Activated T-cell treated with anti-CD3 and anti-CD28 coated beads for 48 hours (primary cell): ENCODE measurements around the gene ADAM10.
"Not testable (repeated sequence)": the region's sequence is repeated elsewhere in the genome, so short reads cannot be mapped to it uniquely, and the experiment has no call there.

Source experiments
- DNase-seq: peaks from one replicate; pipeline ENCODE4 v3.0.0-alpha.2; 2020; ENCODE audit warnings: low read depth

Gene ADAM10

DNA sequence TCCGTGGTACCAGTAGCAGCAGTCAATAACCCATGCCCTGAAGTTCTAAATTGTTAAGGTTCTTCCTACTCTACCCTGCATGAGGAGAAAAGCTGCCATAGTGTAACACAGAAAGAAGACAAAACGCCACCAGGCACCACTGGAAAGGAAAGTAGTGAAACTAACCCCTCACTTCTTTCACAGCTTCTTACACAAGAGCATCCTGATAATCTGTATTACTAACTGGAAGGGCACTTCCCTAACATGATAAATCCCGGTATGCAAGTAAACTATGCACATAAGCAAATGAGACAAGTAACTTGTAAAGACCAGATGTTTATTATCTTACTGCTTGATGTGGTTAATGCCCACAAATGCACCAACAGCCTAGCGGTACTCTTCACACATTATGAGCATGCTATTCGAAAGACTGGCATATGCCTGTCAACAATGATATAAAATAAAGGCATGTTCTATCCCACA is 141.3 kb downstream of the ADAM10 start:
- no peak for DNase-seq

DNA sequence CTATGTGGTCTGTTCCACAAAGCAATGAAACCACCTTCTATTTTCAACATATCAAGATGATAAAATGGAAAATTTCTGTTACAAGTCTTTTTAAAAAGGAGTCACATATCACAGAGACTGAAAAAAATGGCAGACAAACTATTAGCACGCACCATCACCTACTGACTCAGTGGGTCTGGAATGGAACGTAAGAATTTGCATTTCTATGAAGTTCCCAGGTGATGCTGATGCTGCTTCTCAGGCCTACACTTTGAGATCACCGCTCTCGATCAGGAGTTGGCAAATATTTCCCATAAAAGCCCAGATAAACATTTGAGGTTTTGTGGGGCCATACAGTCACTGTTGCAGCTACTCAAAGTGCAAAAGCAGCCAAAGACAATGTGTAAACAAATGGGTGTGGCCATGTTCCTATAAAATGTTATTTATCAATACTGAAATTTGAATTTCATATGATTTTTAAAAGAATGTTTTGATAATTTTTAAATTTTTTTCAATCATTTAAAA is 142.9 kb downstream of the ADAM10 start:
- no peak for DNase-seq

DNA sequence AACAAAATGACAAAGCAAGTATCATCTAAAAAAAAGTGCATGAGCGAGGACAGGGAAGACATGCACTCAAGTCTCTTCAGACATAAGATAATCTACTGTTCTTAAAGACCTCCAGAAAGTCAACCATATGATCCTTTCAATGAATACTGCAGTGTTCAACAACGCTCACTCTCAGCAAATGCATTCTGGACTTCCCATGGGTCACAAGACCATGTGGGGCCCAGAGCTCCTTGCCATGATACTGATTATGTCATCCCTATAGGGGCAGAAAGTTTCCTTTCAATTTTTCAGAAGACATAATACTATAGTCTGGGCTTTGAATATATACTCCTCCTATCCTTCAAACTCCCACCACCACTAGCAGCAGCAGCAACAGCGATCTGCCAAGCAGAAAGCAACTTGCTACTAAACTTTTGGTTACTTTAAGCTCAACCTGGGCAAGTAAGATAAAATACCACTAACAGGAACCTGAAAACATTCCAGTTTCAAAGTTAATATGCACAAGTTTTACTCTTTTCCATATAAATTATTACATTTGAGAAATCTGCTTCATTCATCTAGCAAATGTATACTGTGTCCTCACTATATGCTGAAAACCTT is 143.5 kb downstream of the ADAM10 start:
- DNase-seq, result no peak

DNA sequence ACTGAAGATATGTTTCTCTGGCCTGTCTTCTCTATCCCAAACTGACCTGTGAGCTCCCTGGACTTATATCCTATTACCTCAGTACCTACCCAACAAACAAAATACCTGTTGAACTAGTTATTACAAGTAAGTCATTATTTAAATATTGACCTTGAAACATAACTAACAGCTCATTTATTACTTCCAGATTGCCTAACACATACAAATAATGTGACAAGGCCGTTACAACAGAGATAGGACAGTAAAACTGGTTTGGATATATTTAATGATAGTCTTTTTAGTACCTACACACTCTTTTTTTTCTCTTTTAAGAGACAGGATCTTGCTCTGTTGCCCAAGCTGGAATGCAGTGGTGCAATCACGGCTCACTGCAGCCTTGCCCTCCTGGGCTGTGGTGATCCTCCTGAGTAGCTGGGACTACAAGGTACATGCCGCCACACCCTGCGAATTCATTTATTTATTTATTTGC is 145.0 kb downstream of the ADAM10 start:
- no peak for DNase-seq

GRCh38 chr15:58603927-58604326 is 145.6 kb downstream of the ADAM10 start:
- not testable (repeated sequence) for DNase-seq

- DNase-seq, result no peak
Measured at GRCh38 chr15:58602823-58603222, 146.7 kb downstream of the ADAM10 start.

GRCh38 chr15:58598829-58599210 is 150.7 kb downstream of the ADAM10 start:
- no peak for DNase-seq

DNA sequence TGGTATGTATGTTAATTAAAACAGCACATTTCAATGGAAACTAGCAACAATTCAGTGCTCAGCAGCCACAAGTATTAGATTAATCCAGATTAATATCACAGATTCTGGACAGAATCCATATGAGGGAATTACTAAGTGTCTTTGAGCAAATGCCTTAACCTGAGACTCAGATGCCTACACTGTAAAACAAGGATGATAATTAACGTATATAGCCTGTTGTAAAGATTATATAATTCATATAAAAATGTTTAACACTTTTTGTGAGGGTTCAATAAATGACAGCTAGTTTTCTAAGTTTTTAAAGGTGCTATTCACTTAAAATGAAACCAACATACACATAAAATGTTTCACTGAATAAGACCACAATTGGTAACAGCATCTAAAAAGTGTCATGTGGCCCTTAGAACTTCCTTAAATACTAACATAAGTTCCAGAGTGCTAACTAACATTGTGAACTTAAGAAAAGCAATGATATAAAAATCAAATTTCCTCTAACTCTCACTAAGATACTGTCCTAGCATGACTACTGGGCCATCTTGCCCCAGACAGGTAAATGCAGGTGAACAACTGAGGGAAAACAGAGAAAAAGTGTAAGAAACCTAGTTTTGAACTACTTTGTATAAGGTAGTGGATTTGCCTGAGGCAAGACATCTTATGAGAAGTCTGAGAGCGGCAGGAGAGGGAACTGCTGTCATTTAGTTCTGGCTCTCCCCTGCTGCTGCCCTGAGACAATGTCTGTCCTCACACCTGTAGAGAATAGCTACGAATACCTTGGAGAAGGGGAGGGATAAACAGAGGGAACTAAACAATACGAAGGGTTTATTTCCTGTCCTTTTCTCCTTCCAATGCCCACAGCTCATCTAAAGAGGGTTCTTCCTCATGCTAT is 151.3 kb downstream of the ADAM10 start:
- DNase-seq, result no peak

DNA sequence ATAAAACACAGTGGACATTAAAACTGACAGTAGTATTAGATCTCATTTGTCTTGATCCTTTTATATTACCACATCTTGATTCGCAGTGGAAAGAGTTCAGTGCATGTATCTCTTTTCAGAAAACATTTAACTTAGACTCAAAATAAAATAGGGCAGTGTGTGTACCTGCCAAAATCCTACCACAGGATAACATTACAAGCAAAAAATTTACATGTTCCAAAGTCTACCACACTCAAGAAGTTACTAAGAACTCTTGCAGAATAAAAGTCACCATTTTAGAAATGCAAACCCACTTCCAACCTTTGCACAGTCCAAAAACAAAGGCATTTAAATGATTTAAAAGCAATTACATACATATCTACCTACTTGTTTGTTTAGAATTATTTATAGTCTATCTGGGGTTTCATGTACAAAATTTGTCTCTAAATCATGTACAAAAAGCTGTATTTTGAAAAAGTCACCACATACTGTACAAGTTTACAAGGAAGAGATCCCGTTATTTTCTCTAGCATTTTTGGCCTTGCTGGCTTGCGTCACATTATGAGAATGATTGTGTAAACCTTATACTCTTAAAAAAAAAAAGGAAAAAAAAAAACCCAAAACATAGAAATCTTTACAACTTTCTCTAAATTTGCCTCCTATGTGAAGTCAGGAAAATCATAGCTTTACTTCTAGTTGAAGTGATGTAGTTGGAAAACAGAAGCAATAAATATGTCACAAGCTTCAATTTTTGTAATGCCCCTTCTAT is 153.8 kb downstream of the ADAM10 start:
- DNase-seq, result no peak

- no peak for DNase-seq
Measured at GRCh38 chr15:58594898-58595297, 154.6 kb downstream of the ADAM10 start.

GRCh38 chr15:58593870-58594269 is 155.6 kb downstream of the ADAM10 start:
- no peak for DNase-seq

DNA sequence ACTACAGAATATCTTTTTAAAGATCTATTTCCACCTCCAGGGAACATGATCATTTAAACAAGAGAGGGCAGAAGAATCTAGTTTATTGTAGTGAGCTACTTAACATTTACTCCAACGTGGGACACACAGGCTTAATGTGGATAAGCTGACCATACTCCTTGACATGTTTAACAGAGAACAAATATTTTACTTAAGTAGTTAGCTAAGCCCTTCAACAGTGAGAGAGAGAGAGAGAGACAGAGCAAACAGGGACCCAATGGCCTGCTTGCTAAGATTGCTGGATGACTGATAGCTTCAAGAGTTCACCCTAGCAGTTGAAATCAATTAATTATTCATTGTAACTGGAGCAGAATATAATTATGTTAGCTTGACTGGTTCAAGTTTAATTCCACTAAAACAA is 158.6 kb downstream of the ADAM10 start:
- DNase-seq, result no peak

GRCh38 chr15:58590236-58590635 is 159.3 kb downstream of the ADAM10 start:
- no peak for DNase-seq

DNA sequence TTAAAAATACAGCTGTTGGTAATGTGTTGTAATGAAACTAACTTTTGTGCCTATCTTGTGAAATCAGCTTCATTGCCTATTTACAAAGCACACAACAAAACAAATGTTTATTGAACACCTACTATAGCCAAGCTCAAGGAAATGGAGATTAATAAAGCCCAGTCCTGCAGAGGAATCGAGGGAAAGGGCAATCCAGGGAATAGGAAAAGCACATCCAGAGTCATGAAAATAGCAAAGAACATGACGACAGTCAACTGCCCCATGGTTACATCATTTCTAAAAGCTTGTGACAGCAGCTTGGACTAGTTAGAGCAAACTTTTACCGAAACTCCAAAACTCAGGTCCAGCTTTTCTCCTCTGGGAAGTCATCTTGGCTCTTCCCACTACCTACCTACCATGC is 160.5 kb downstream of the ADAM10 start:
- DNase-seq, result no peak

- DNase-seq, result no peak
Measured at GRCh38 chr15:58588096-58588495, 161.4 kb downstream of the ADAM10 start.

GRCh38 chr15:58587486-58587885 is 162.0 kb downstream of the ADAM10 start:
- DNase-seq, result no peak

DNA sequence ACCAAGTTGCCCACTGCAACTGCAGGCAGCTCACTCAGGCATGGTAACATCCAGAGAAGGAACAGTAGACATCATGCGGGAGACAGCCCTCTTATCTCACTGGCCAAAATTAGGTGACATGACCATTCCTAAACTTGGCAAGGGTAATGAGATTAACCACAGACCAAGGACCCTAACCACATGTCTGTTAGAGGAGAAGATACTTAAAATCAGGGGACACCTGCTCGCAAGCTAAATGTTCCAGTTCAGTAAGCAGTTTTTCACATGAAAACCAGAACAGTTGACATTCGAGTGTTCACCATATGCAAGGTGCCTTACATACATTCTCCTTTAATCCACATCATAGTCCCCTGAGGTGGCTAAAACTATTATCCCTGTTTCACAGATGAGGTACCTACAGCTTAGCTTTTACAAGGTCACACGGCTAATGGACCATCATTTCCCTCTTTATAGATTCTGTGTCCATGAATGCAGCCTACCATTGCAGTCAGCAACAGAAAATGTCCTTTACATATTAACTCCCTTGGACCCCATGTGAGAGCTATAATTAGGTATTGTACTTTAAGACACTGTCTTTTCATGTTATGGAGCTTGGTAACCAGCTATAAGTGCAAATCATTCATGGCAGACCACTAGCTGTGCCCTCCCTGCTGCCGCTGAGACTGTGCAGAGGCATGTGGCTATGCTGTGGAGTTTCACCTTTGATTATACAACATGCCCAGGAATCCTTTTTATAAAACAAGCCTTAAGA is 163.6 kb downstream of the ADAM10 start:
- DNase-seq, result no peak

DNA sequence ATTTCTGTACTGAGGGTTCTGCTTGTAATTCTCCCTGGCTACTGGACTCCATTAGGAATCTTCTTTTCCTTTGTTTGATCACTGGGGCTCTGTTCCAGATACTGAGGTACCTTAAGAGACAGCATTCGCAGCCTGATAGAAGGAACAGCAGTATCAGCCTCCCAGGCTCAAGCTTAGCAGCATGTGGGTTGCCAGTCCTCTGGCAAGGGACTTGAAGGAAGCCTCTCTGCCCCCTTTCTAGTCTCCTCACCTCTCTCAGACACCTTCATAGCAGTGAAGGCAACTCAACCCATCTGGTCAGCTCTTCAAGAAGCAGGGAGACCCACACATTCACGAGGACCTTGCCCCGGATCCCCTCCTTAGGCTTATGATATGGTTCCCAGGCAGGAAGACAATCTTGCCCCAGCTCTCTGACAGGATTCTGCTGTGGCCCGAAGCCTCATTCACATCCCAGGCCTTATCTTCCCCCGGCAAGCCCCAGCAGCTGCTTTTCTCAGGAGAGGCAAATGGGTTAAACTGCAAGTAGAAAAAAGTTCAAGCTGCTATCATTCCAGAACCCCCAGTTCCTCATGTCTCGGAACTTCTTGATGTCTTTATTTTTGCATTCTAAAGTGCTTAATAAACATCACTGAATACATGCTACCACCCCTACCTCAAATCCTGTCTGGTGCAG is 164.6 kb downstream of the ADAM10 start:
- no peak for DNase-seq

GRCh38 chr15:58583171-58583908 is 166.2 kb downstream of the ADAM10 start:
- DNase-seq, result no peak

GRCh38 chr15:58582160-58582559 is 167.3 kb downstream of the ADAM10 start:
- DNase-seq, result no peak
